NCI-H1417 treated with DMSO at 0.1 percent for 48 hours (cell line): Measurements from ENCODE around the gene ZWILCH.
"Not testable (repeated sequence)": the region's sequence is repeated elsewhere in the genome, so short reads cannot be mapped to it uniquely, and the experiment has no call there.

Source experiments
- DNase-seq: peaks from one replicate; lab custom pipeline; 2025; lab: John Stamatoyannopoulos, UW

The ZWILCH gene

GRCh38 chr15:66488525-66488924 is 16.6 kb upstream of the ZWILCH start:
- no peak for DNase-seq

GRCh38 chr15:66489179-66489791 is 15.8 kb upstream of the ZWILCH start:
- DNase-seq = no peak

DNA sequence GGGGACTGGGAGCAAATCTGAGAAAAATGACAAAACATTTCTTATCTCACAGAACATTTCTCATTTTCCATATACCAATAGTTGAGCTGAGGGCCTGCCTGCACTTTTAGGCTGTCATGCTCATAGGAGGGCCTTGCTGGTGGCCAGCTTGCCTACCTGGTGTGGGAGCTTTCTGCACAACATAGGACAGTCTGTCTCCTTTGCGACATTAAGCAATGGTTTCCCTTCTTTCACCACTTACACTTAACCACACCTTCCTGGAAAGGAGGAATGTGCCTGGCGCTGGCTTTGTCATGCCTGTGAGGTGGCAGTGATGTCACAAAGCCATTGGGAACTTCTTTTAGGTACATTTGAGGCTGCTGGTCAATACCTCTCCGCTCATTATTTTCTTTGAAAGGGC is 13.3 kb upstream of the ZWILCH start:
- no peak for DNase-seq

DNA sequence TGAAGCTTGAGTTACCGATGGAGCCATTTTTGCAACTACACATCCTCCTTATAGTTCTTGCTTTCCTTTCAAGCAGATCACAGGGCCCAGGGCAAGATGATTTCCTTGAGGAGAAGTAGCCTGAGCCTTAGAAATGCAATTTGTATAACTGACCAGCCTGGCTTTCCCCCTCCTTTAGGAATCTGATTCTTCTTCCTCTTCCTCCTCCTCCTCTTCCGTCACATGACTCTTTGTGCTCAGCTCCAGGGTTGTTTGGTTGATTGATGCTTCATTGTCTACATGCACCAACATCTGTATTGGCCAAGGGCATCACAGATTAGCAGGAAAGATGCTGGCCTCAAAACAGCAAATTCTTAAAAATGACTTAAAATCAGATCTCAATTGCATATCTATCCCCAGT is 10.9 kb upstream of the ZWILCH start:
- no peak for DNase-seq

DNA sequence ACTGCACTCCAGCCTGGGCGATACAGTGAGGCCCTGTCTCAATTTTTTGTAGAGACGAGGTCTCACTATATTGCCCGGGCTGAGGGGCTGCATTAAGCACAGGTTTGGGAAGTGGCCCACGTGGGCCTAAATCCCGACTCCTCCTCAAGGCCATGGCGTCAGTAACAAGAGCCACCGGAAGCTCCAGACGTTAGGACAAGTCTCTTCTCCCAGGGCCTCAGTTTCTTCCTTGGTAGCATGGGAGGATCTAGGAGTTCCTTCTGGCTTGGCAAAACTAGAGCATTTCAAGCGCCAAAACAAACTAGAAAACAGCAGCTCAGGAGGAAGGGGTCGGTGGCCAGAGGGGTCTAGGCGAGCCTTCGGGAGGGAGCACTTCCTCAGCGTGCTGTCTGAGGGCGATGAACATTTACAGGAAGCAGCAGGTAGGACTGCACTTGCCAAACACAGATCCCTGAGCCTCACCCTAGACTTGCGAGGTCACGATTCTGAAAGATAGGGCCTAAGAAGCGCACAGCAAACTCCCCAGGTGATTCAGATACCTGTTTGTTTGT is 8.1 kb upstream of the ZWILCH start:
- DNase-seq = no peak

GRCh38 chr15:66497502-66498455 is 7.3 kb upstream of the ZWILCH start, which contains the start of gene SNAPC5:
Gene SNAPC5 (minus strand): TSS chr15:66497762. CDS start chr15:66497731, 31 bp downstream.
- peak; percentile 65 for DNase-seq

GRCh38 chr15:66498501-66499386 is 6.4 kb upstream of the ZWILCH start:
- DNase-seq = no peak

- not testable (repeated sequence) for DNase-seq
Measured at GRCh38 chr15:66500346-66500745, 4.8 kb upstream of the ZWILCH start.

DNA sequence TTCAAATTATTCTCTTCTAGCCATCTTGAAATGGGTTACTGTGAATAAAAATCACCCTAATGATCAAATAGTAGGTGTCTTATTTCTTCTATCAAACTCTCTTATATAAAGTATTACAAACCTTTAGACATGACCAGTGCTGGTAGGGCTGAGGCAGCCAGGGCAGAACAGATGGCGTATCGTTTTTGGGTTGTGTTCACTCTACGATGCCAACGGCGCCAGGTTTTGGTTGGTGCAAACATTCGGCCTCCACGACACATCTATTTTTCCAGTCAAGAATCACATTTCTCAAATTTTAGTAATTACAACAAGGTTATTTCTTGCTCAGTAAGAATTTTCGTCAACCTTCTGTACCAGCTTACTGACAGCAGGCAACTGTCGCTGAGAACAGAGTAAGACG is 2.6 kb upstream of the ZWILCH start:
- no peak for DNase-seq

DNA sequence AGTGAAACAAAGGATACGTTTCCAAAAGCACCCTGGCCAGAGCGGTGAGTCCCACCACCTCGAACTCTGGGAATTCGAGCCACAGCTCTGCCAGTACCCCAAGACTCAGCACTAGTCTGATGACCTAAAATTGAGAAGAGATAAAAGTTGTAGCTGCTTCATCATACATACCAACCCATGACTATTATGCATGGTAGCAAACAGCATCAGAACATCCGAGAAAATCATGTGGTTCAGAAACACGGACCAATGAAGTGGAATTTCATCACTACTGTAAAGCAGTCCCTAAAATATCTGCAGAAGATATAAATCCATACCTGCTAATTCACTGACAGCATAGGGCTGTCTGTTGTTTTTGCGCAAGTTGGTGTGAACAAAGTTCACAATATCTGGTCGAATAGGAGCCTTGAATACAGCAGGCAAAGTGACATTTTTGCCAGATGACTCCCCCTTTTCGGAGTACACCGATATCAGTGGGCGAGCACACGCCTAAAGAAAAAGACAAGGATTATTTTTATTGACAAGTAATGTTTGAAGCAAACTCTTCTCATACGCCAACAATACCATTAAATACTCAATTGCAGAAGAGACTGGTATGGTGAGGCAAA is 2.0 kb upstream of the ZWILCH start:
- DNase-seq = not testable (repeated sequence)

DNA sequence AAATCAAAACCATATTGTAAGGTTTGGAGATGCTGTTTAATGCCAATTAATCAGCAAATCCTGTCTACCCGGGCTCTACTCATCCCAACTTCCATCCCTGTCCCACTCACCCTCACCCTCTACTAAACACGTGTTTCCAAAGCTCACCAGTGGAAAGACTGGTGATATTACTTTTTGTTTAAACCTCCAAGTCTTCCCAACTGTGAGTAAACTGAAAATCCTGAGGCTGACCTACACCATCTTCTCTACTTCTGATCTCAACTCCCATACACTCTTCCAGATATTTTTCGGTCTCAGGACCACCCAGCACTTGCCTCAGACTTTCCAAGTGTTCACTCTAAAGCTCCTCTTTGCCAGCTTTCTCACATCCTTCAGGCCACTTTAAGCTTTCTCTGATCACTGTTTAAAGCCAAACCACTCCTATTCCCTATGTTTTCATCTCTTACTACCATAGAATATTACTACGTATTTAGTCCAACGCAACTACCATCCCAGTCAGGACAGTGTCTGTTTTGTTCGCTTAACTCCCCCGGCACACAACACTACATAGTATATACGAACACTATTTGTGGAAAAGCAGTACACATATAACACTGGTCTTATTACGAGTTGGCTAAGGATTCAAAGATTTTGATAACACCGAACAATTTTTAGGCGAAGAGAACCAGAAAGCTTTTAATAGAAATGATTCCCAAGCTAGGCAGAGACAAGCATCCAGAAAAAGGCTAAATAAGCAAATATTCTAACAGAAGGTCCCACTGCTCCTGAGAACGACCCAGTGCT is 1.2 kb upstream of the ZWILCH start:
- no peak for DNase-seq

DNA sequence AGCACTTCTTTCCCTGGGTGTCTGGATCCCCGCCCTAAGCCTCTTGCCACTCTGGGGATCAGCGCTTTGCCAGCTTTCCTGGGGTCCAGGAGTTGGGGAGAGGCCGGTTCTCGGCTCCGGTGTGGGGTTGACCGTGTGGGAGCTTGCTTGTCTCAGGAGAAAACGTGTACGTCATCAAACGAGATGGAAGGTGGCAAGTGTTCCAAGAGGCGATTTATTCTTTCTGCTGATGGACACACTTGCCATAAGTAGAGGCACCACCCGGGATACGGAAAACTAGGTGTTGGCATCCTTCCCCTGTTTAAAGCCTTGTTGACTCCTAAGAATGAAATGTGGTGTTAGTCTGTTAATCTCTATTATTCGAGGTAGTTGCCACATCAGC is 295 bp downstream of the ZWILCH start:
- no peak for DNase-seq

DNA sequence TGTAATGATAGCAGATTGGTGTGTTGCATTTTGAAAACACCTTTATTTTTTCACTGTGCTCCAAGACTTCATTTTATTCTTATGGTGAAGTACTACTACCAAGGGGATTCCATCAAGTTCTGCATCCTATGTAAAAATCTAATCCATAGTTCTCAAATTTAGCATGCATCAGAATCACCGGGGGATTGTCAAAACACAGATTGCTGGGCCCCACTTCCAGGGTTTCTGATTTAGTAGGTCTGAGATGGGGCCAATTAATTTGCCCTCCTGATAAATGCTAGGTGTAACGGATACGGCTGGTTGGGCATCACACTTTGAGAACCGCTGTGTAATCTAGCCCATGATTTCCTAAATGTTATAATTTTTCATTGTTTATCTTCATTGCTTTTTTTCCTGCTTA is 692 bp downstream of the ZWILCH start:
- no peak for DNase-seq

GRCh38 chr15:66508293-66508883 is 3.3 kb downstream of the ZWILCH start:
- no peak for DNase-seq

GRCh38 chr15:66514586-66514985 is 9.5 kb downstream of the ZWILCH start:
- DNase-seq = no peak

- DNase-seq = no peak
Measured at GRCh38 chr15:66515901-66516322, 10.8 kb downstream of the ZWILCH start.

DNA sequence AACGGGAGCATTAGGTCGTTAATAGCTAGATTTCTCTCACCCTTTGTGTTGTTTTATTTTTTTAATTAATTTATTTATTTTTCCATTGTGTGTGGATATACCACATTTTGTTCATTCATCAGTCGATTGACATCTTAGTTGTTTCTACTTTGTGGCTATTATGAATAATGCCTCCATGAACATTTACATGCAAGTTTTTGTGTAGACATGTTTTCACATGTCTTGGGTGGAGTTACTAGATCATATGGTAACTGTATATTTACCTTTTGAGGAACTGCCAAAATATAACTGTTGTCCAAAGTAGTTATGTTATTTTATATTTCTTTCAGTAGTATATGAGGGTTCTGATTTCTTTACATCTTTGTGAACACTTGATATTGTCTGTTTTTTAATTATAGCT is 18.8 kb downstream of the ZWILCH start:
- DNase-seq = no peak

DNA sequence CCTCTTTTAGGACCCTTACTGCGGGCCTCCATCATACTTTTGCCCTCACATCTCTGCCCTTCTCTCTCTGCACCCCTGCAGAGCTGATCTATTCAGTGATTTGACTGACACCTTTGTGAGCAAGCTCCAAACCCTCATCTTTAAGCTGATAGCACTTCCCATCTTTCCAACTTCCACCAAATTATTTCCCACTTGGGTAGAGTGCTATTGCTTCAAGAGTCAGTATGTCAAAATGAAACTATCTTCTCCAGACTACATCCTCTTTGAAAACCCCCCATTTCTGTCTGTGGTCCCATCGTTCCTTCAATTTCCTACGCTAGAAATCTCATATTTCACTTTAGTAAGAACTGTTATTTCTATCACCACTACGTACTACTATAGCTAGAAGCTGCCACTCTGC is 19.7 kb downstream of the ZWILCH start:
- no peak for DNase-seq

- no peak for DNase-seq
Measured at GRCh38 chr15:66535056-66535455, 29.9 kb downstream of the ZWILCH start.

DNA sequence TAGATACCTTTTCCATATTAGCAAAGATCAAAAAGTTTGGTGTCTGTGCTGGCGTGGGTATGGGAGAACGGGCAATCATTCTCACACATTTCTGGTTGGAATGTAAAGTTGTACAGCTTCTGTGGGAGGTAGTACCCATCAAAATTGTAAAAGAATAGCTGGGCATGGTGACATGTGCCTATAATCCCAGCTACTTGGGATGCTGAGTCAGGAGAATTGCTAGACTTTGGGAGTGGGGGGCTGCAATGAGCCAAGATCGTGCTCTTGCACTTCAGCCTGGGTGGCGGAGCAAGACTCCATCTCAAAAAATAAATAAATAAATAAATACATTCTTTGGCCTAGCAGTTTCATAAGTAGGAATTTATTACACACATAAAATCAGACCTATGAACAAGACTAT is 37.8 kb downstream of the ZWILCH start:
- DNase-seq = no peak
